ENCODE data around the gene ADAMTS9.

The ADAMTS9 gene

GRCh38 chr3:64541803-64542202 is 146.0 kb downstream of the ADAMTS9 start:
- no peak for DNase-seq
- H3K36me3 ChIP-seq (replicated peaks), result no peaks in the 10 kb centered on the region
- no peak overlapping the region for H3K27ac ChIP-seq
- in situ Hi-C loops (cut with HindIII; ENCODE audit: low pct_ligation_motif_present, low sequenced_read_pairs), result no loop called here
- no peak overlapping the region for H3K4me3 ChIP-seq (ENCODE audit: low read depth, low read length)
- H3K27me3 ChIP-seq (replicated peaks), result no peaks in the 10 kb centered on the region
- TF ChIP-seq, protein P1, sequence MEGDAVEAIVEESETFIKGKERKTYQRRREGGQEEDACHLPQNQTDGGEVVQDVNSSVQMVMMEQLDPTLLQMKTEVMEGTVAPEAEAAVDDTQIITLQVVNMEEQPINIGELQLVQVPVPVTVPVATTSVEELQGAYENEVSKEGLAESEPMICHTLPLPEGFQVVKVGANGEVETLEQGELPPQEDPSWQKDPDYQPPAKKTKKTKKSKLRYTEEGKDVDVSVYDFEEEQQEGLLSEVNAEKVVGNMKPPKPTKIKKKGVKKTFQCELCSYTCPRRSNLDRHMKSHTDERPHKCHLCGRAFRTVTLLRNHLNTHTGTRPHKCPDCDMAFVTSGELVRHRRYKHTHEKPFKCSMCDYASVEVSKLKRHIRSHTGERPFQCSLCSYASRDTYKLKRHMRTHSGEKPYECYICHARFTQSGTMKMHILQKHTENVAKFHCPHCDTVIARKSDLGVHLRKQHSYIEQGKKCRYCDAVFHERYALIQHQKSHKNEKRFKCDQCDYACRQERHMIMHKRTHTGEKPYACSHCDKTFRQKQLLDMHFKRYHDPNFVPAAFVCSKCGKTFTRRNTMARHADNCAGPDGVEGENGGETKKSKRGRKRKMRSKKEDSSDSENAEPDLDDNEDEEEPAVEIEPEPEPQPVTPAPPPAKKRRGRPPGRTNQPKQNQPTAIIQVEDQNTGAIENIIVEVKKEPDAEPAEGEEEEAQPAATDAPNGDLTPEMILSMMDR (IDR thresholded peaks at IDR 0.05; ENCODE audit: low read depth, low read length, missing control alignments), result no peak

- Histone ChIP-seq H3K4me3 (ENCODE audit: low read depth, low read length) (no peak overlapping the region), H3K27me3 (replicated peaks) (no peaks in the 10 kb centered on the region), H3K36me3 (replicated peaks) (no peaks in the 10 kb centered on the region), H3K27ac (no peak overlapping the region)
- in situ Hi-C loops (cut with HindIII; ENCODE audit: low pct_ligation_motif_present, low sequenced_read_pairs), result no loop called here
- DNase-seq, result no peak
- TF ChIP-seq, protein P1 (IDR thresholded peaks at IDR 0.05; ENCODE audit: low read depth, low read length, missing control alignments), result no peak
Observed at GRCh38 chr3:64539451-64540196, 148.2 kb downstream of the ADAMTS9 start.

- no peaks in the 10 kb centered on the region for H3K36me3 ChIP-seq (replicated peaks)
- in situ Hi-C loops (cut with HindIII; ENCODE audit: low pct_ligation_motif_present, low sequenced_read_pairs), result no loop called here
- no peaks in the 10 kb centered on the region for H3K27me3 ChIP-seq (replicated peaks)
- DNase-seq, result no peak
- no peak overlapping the region for H3K4me3 ChIP-seq (ENCODE audit: low read depth, low read length)
- TF ChIP-seq, protein P1 (IDR thresholded peaks at IDR 0.05; ENCODE audit: low read depth, low read length, missing control alignments), result no peak
- H3K27ac ChIP-seq, result no peak overlapping the region
Observed at GRCh38 chr3:64536166-64536565, 151.6 kb downstream of the ADAMTS9 start.

- in situ Hi-C loops (cut with HindIII; ENCODE audit: low pct_ligation_motif_present, low sequenced_read_pairs), result no loop called here
- TF ChIP-seq, protein P1 (IDR thresholded peaks at IDR 0.05; ENCODE audit: low read depth, low read length, missing control alignments), result peak; percentile 95
- H3K27me3 ChIP-seq (replicated peaks), result no peaks in the 10 kb centered on the region
- peak; percentile 82 for DNase-seq
- H3K27ac ChIP-seq, result no peak overlapping the region
- H3K36me3 ChIP-seq (replicated peaks), result no peaks in the 10 kb centered on the region
- H3K4me3 ChIP-seq (ENCODE audit: low read depth, low read length), result no peak overlapping the region
Observed at GRCh38 chr3:64533617-64534317, 154.0 kb downstream of the ADAMTS9 start.

DNA sequence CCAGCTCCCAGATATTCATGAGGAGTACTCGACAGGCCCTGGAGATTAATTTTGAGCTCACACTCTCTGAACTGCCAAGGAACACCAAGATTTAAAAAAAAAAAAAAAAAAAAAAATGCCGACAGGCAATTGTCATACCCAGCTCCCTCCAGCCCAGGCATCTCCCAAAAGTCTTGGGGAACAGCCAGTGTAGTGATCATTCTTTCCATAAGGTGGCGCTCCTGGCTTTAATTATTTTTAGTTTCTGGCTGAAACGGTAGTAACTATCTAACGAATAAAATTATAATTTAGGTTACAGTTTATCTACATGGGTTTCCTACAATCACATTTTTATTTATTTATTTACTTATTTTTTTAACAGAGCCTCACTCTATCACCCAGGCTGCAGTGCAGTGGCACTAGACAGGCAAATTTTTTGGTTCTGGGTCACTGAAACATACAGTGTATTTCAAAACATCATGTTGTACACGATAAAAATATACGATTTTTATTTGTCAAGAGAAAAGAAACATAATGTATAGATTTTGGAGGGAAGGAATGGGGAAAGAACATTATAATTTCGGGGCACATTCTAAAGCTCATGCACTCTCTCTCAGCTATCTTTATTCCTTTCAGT is 157.3 kb downstream of the ADAMTS9 start:
- in situ Hi-C loops (cut with HindIII; ENCODE audit: low pct_ligation_motif_present, low sequenced_read_pairs), result no loop called here
- no peaks in the 10 kb centered on the region for H3K36me3 ChIP-seq (replicated peaks)
- DNase-seq, result peak; percentile 56

More for the DNA sequence above, 157.3 kb downstream of the ADAMTS9 start:
- TF ChIP-seq, protein P1 (IDR thresholded peaks at IDR 0.05; ENCODE audit: low read depth, low read length, missing control alignments), result peak; percentile 77
- Histone ChIP-seq H3K27ac (no peak overlapping the region), H3K4me3 (ENCODE audit: low read depth, low read length) (no peak overlapping the region), H3K27me3 (replicated peaks) (no peaks in the 10 kb centered on the region)

Measured in brain microvascular endothelial cell (primary cell).